Large intestine (tissue), 12 donors: ENCODE measurements around the gene ILDR2. TPM values are rescaled to one million over a fixed set of nuclear protein-coding genes. Genes with fewer than 3 reads are reported as not detected.

Experiments
- DNase-seq, 2 donors: peaks; one replicate each; pipeline versions ENCODE4 v3.0.0 to v3.0.0-alpha.2; 2013
- H3K27ac ChIP-seq: one replicate; pipeline ENCODE4 v1.5.1; 2013; ENCODE audit warnings: low read length
- H3K27me3 ChIP-seq: 2 replicates; pipeline ENCODE4 v1.6.1; 2013; ENCODE audit warnings: low read length; ENCODE audit not compliant: control insufficient read depth, insufficient read depth
- H3K36me3 ChIP-seq: 2 replicates; pipeline ENCODE4 v1.6.1; 2013; ENCODE audit warnings: low read length; ENCODE audit not compliant: control insufficient read depth, insufficient read depth
- H3K4me1 ChIP-seq: one replicate; pipeline ENCODE4 v1.6.1; 2013; ENCODE audit warnings: low read length; ENCODE audit not compliant: control insufficient read depth, insufficient read depth
- H3K4me3 ChIP-seq: one replicate; pipeline ENCODE4 v1.5.1; 2013; ENCODE audit warnings: low read length
- H3K9me3 ChIP-seq: one replicate; pipeline ENCODE4 v1.6.1; 2013; ENCODE audit warnings: mild to moderate bottlenecking, low read depth, low read length, moderate library complexity; ENCODE audit not compliant: control insufficient read depth
- WGBS: methylation state at CpG from one replicate; pipeline ENCODE4 v1.1.5; 2013; ENCODE audit warnings: low lambda C conversion rate; ENCODE audit not compliant: insufficient coverage; 5-methylcytosine and 5-hydroxymethylcytosine counted together
- long read RNA-seq, 11 donors: transcript quantifications; one replicate each; lab custom pipeline, GENCODE V29; 2026
- polyA plus RNA-seq: library from polyadenylated mRNA; unstranded; fragments of 120-200 nt; gene quantifications from one replicate; pipeline ENCODE4 v1.2.1, GENCODE V29; 2013

Gene ILDR2, protein sequence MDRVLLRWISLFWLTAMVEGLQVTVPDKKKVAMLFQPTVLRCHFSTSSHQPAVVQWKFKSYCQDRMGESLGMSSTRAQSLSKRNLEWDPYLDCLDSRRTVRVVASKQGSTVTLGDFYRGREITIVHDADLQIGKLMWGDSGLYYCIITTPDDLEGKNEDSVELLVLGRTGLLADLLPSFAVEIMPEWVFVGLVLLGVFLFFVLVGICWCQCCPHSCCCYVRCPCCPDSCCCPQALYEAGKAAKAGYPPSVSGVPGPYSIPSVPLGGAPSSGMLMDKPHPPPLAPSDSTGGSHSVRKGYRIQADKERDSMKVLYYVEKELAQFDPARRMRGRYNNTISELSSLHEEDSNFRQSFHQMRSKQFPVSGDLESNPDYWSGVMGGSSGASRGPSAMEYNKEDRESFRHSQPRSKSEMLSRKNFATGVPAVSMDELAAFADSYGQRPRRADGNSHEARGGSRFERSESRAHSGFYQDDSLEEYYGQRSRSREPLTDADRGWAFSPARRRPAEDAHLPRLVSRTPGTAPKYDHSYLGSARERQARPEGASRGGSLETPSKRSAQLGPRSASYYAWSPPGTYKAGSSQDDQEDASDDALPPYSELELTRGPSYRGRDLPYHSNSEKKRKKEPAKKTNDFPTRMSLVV
- 1.7 TPM for polyA plus RNA-seq
- long read RNA-seq, donor 1 = 0 reads
- long read RNA-seq, donor 2 = 0 reads
- long read RNA-seq, donor 3 = 0 reads
- long read RNA-seq, donor 4 = 0 reads
- long read RNA-seq, donor 5 = 0 reads
- long read RNA-seq, donor 6, full-length matches to known transcripts = 1 of 1 reads
- long read RNA-seq, donor 6, partial matches to known transcripts = 0 of 1 reads
- long read RNA-seq, donor 6, other reads (novel, unspliced or antisense) = 0 of 1 reads
- long read RNA-seq, donor 7 = 0 reads
- long read RNA-seq, donor 8 = 0 reads
- long read RNA-seq, donor 9 = 0 reads
- long read RNA-seq, donor 10 = 0 reads
- long read RNA-seq, donor 11, full-length matches to known transcripts = 1 of 1 reads
- long read RNA-seq, donor 11, partial matches to known transcripts = 0 of 1 reads
- long read RNA-seq, donor 11, other reads (novel, unspliced or antisense) = 0 of 1 reads

GRCh38 chr1:166975361-166976129, at the start of gene ILDR2:
Gene ILDR2 (minus strand): TSS chr1:166975540. CDS start chr1:166975268, 272 bp downstream.
- Histone ChIP-seq H3K27ac (no peak within 1 kb of the TSS), H3K9me3 (no peaks in the 10 kb centered on the region), H3K4me3 (peak within 1 kb of the TSS; percentile 53), H3K27me3 (peaks cover 72% of the 10 kb centered on the region), H3K4me1 (peaks cover 5% of the 10 kb centered on the region), H3K36me3 (no peaks in the 10 kb centered on the region)
- peak; percentile 9 to 54 for DNase-seq
- no CpG with 5 or more reads among the region's 97 CpGs for WGBS

DNA sequence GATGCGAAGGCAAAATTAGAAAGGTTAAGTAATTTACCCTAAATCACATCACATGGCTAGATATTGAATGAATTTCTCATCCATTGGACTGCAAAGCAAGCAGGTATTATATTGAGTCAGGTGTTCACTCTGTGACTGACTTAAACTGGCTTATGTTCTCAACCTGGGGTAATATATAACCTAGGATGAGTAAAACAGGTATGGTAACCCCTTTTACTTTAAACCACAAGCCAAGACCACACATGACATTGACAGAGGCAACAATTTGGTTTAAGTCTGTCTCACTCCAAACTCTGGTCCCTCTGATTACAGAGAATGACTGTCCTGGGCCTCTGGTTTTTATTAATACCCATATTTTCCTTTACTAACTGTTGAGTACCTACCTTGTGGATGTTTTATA, 47.0 kb upstream of the ILDR2 start:
- Histone ChIP-seq H3K27me3 (no peaks in the 10 kb centered on the region), H3K4me3 (no peak overlapping the region), H3K27ac (no peak overlapping the region), H3K4me1 (no peaks in the 10 kb centered on the region), H3K36me3 (no peaks in the 10 kb centered on the region), H3K9me3 (no peaks in the 10 kb centered on the region)
- no peak for DNase-seq
- WGBS = 86% methylated on average over 1 of the region's 1 CpG

- 79% methylated on average over 2 of the region's 6 CpGs for WGBS
- Histone ChIP-seq H3K4me3 (no peak overlapping the region), H3K9me3 (no peaks in the 10 kb centered on the region), H3K27me3 (peaks cover 3% of the 10 kb centered on the region), H3K27ac (no peak overlapping the region), H3K36me3 (no peaks in the 10 kb centered on the region), H3K4me1 (no peaks in the 10 kb centered on the region)
- no peak for DNase-seq
Measured at GRCh38 chr1:167016100-167016750, 40.9 kb upstream of the ILDR2 start.

DNA sequence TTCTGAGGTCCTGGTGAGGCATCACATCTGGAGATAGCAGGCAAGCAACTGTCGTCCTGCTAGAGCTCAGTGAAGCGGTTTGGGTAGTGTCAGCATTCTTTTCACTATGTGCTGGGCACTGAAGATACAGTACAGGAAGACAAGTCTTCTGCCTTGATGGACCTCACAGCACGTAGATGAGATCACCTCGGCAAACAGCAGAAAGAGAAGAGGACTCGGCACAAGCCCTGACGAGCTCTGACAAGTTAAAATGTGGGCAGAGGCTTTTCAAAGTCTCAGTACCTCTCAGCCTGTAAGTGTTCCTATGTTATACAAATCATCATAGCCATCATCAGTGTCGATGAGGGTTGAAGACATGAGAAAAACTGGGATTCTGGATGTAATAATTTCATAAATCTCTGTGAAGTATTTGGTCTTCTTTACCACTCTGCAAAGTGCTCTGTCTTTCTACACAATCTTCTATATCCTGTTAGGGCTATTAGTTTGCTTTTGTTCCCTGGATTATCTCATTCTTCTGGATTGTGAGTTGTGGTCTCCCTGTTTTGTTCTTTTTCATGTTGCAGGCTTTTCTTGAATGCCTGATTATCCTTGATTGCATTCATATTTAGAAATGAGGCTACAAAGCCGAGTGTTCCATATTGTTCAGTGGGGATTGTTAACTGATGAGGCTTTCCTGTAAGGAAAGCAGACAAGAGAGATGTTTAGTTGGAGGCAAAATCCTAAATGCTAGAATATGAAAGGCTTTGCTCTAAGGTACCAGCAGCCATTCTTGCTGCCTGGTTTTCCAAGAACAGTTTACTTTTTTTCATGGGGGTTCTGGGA, 38.0 kb upstream of the ILDR2 start:
- H3K27ac ChIP-seq = no peak overlapping the region
- DNase-seq = no peak
- H3K4me1 ChIP-seq = no peaks in the 10 kb centered on the region
- H3K36me3 ChIP-seq = no peaks in the 10 kb centered on the region
- WGBS = no CpG with 5 or more reads among the region's 8 CpGs
- H3K27me3 ChIP-seq = peaks cover 5% of the 10 kb centered on the region
- no peak overlapping the region for H3K4me3 ChIP-seq
- H3K9me3 ChIP-seq = no peaks in the 10 kb centered on the region

DNA sequence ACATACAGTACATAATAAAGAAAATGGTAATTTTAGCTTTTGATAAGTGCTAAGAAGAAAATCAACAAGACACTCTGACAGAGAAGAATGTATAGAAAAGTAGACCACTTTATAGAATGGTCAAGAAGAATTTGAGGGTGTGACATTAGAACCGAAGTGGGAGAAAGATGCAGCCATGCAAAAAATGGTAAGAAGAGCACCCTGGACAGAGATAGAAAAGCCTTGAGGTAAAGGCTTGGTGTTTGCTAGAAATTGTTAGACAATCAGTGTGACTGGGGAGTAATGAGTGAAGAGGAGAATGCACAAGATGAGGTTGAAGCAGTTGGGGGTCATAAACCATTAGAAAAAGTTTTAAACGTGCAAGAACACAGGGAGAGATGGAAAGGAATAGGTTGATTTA, 37.2 kb upstream of the ILDR2 start:
- 79% methylated on average over 2 of the region's 2 CpGs for WGBS
- Histone ChIP-seq H3K27ac (no peak overlapping the region), H3K4me1 (no peaks in the 10 kb centered on the region), H3K36me3 (no peaks in the 10 kb centered on the region), H3K4me3 (no peak overlapping the region), H3K9me3 (no peaks in the 10 kb centered on the region), H3K27me3 (peaks cover 5% of the 10 kb centered on the region)
- DNase-seq = no peak

DNA sequence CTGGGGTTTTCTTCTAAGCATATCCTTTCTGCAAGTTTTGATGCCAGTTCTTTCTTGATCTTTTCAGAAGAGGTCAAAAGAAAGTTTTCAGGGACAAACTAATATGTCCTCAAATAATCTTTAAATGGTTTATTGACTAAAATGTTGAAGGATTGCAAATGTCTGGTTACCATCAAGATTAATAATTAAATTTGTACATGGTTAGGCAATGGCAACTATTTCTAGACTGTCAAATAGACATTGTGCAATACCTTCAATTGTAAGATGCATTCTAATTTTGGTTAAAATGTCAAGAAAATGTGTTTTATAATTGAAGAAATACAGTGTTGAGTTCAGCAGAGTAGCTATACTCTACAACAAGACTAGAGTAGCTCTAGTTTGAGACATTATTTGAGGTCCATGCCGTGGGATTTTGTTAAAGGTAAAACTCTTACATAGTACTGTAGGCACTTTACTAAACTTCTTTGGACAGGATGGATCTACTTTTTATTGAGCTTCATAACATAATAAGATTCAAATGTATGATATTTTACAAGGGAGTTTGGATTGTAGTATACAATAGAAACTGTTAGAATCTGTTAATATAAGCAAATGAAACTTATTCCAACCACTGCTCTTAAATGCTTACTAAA, 36.3 kb upstream of the ILDR2 start:
- H3K4me3 ChIP-seq = no peak overlapping the region
- H3K36me3 ChIP-seq = no peaks in the 10 kb centered on the region
- no CpG with 5 or more reads among the region's 1 CpG for WGBS
- no peaks in the 10 kb centered on the region for H3K9me3 ChIP-seq
- peaks cover 5% of the 10 kb centered on the region for H3K27me3 ChIP-seq
- H3K4me1 ChIP-seq = no peaks in the 10 kb centered on the region
- DNase-seq = no peak
- no peak overlapping the region for H3K27ac ChIP-seq

GRCh38 chr1:167003711-167004110, 28.4 kb upstream of the ILDR2 start:
- DNase-seq = peak; percentile 5 to 35
- Histone ChIP-seq H3K36me3 (no peaks in the 10 kb centered on the region), H3K4me1 (no peaks in the 10 kb centered on the region), H3K4me3 (no peak overlapping the region), H3K27ac (peak overlapping the region; percentile 33), H3K9me3 (no peaks in the 10 kb centered on the region), H3K27me3 (no peaks in the 10 kb centered on the region)
- WGBS = no CpG with 5 or more reads among the region's 2 CpGs

DNA sequence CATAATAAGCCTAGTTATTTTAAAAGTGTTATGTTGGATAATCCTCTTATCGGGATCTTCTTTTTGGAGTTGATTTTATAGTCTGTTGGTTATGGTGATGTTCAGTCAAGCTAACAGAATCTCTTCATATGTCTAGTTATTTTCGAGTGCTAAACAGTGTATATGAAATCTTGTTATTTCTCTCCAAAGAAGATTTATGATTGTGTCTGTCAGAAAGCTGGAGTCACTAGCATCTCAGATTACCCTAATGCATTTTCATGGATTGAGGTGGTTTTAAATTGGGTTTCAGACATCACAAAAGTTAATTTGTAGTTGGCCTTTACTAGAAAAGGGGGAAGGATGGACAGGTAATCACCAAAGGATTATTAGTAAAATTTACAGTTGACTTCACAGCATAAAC, 27.0 kb upstream of the ILDR2 start:
- DNase-seq = no peak
- Histone ChIP-seq H3K27me3 (no peaks in the 10 kb centered on the region), H3K36me3 (no peaks in the 10 kb centered on the region), H3K4me1 (no peaks in the 10 kb centered on the region), H3K4me3 (no peak overlapping the region), H3K9me3 (no peaks in the 10 kb centered on the region), H3K27ac (no peak overlapping the region)
- 100% methylated on average over 1 of the region's 2 CpGs for WGBS

DNA sequence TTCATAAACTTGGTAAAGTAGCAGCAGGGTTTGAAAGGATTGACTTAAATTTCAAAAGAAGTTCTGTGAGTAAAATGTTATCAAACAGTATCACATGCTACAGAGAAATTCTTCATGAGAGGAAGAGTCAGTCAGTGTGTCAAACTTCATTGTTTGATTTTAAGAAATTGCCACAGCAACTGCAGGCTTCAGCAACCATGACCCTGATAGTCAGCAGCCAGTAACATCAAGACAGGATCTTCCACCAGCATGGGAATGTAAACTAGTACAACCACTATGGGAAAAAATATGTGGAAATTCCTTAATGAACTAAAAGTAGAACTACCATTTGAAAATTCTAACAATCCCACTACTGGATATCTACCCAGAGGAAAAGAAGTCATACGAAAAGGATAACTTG, 25.2 kb upstream of the ILDR2 start:
- Histone ChIP-seq H3K27ac (no peak overlapping the region), H3K4me3 (no peak overlapping the region), H3K36me3 (no peaks in the 10 kb centered on the region), H3K27me3 (no peaks in the 10 kb centered on the region), H3K9me3 (no peaks in the 10 kb centered on the region), H3K4me1 (no peaks in the 10 kb centered on the region)
- no CpG with 5 or more reads among the region's 1 CpG for WGBS
- no peak for DNase-seq
